Fibroblast of lung (primary cell): ENCODE data around the gene KIF26B. TPM values are rescaled to one million over a fixed set of nuclear protein-coding genes. Genes with fewer than 3 reads are reported as not detected.

ENCODE experiments used
- DNase-seq, 2 donors: peaks; one replicate each; pipeline versions ENCODE4 v3.0.0 to v3.0.0-alpha.2; 2010; ENCODE audit warnings: low read depth in 2 of 2
- H2AFZ ChIP-seq: 2 replicates; pipeline ENCODE4 v1.5.1; 2012; ENCODE audit warnings: low read length, control low read depth, inconsistent platforms
- H3K27ac ChIP-seq: 2 replicates; pipeline ENCODE4 v1.5.1; 2011; ENCODE audit warnings: low read length, control low read depth; ENCODE audit not compliant: insufficient read depth
- H3K27me3 ChIP-seq: 2 replicates; pipeline ENCODE4 v1.5.1; 2011; ENCODE audit warnings: mild to moderate bottlenecking, low read length; ENCODE audit not compliant: control insufficient read depth, insufficient read depth
- H3K36me3 ChIP-seq: 2 replicates; pipeline ENCODE4 v1.5.1; 2011; ENCODE audit warnings: low read length; ENCODE audit not compliant: control insufficient read depth, insufficient read depth
- H3K4me1 ChIP-seq: 2 replicates; pipeline ENCODE4 v1.5.1; 2011; ENCODE audit warnings: low read length; ENCODE audit not compliant: control insufficient read depth, insufficient read depth; ENCODE audit errors: extremely low read depth
- H3K4me2 ChIP-seq: 2 replicates; pipeline ENCODE4 v1.5.1; 2011; ENCODE audit warnings: low read length, control low read depth; ENCODE audit not compliant: insufficient read depth; ENCODE audit errors: extremely low read depth
- H3K4me3 ChIP-seq, 4 experiments: fragments of 200-600 bp in 1 of 4; sonication (generic) in 1 of 4; replicated peaks in 1 of 4; 2 replicates each; pipeline ENCODE4 v1.5.1; 2011 to 2016; ENCODE audit warnings: low read length in 4 of 4, low read depth in 3 of 4, mild to moderate bottlenecking in 3 of 4, control low read depth in 2 of 4, inconsistent platforms in 1 of 4, mixed read lengths in 1 of 4; ENCODE audit not compliant: insufficient read depth in 1 of 4; ENCODE audit errors: control extremely low read depth in 1 of 4
- H3K79me2 ChIP-seq: 2 replicates; pipeline ENCODE4 v1.5.1; 2012; ENCODE audit warnings: mild to moderate bottlenecking, low read length, inconsistent platforms; ENCODE audit not compliant: control insufficient read depth, insufficient read depth
- H3K9ac ChIP-seq: 2 replicates; pipeline ENCODE4 v1.5.1; 2011; ENCODE audit warnings: mild to moderate bottlenecking, low read length, control low read depth; ENCODE audit not compliant: insufficient read depth
- H3K9me3 ChIP-seq: 2 replicates; pipeline ENCODE4 v1.5.1; 2012; ENCODE audit warnings: low read depth, low read length; ENCODE audit not compliant: control insufficient read depth, insufficient read depth
- H4K20me1 ChIP-seq: 2 replicates; pipeline ENCODE4 v1.5.1; 2011; ENCODE audit warnings: low read length; ENCODE audit not compliant: control insufficient read depth, insufficient read depth; ENCODE audit errors: extremely low read depth
- EZH2 ChIP-seq: IDR thresholded peaks from 2 replicates; pipeline ENCODE4 v1.5.1; 2012; ENCODE audit warnings: low read length, control low read depth, mild to moderate bottlenecking; ENCODE audit errors: missing control alignments
- polyA plus RNA-seq, 2 donors: library from polyadenylated mRNA; depleted of rRNA in 1 of 2; stranded (reverse) in 1 of 2; unstranded in 1 of 2; fragments of >200 nt; gene quantifications; 2 replicates each; pipeline ENCODE4 v1.2.1, GENCODE V29; 2011 to 2012; ENCODE audit warnings: missing spikeins in 1 of 2
- total RNA-seq: library from RNA; depleted of rRNA; stranded (reverse); fragments of >200 nt; gene quantifications from 2 replicates; pipeline ENCODE4 v1.2.1, GENCODE V29; 2014
- TF ChIP-seq, protein P1 (sequence below), 2 donors: IDR thresholded peaks in 1 of 2; conservative IDR thresholded peaks in 1 of 2; 1 replicate in 1 of 2; 2 replicates in 1 of 2; pipeline ENCODE4 v1.5.1; 2011 to 2012; ENCODE audit warnings: low read length in 2 of 2, control low read depth in 1 of 2, inconsistent platforms in 1 of 2, low read depth in 1 of 2, mild to moderate bottlenecking in 1 of 2

Gene KIF26B
- total and polyA plus RNA-seq, 2 donors (not counting 1 experiment from before 2014, with no cell fraction given), result 5.3 to 6.1 TPM

GRCh38 chr1:245301921-245302320, 147.1 kb downstream of the KIF26B start:
- no peak overlapping the region for H3K27ac ChIP-seq
- H4K20me1 ChIP-seq, result no peaks in the 10 kb centered on the region
- no peaks in the 10 kb centered on the region for H3K27me3 ChIP-seq

GRCh38 chr1:245304698-245305097, 149.9 kb downstream of the KIF26B start:
- Histone ChIP-seq H3K9me3 (no peaks in the 10 kb centered on the region), H3K9ac (no peak overlapping the region), H3K79me2 (no peaks in the 10 kb centered on the region), H2AFZ (no peak overlapping the region), H3K27me3 (no peaks in the 10 kb centered on the region), H3K27ac (no peak overlapping the region), H3K36me3 (no peaks in the 10 kb centered on the region), H3K4me1 (no peaks in the 10 kb centered on the region), H4K20me1 (no peaks in the 10 kb centered on the region), H3K4me3 (no peak overlapping the region), H3K4me2 (no peak overlapping the region)
- TF ChIP-seq, protein P1, sequence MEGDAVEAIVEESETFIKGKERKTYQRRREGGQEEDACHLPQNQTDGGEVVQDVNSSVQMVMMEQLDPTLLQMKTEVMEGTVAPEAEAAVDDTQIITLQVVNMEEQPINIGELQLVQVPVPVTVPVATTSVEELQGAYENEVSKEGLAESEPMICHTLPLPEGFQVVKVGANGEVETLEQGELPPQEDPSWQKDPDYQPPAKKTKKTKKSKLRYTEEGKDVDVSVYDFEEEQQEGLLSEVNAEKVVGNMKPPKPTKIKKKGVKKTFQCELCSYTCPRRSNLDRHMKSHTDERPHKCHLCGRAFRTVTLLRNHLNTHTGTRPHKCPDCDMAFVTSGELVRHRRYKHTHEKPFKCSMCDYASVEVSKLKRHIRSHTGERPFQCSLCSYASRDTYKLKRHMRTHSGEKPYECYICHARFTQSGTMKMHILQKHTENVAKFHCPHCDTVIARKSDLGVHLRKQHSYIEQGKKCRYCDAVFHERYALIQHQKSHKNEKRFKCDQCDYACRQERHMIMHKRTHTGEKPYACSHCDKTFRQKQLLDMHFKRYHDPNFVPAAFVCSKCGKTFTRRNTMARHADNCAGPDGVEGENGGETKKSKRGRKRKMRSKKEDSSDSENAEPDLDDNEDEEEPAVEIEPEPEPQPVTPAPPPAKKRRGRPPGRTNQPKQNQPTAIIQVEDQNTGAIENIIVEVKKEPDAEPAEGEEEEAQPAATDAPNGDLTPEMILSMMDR (conservative IDR thresholded peaks at IDR 0.05 in 1 of 2, IDR thresholded peaks at IDR 0.05 in 1 of 2; ENCODE audit: low read depth in 1 of 2, low read length in 2 of 2), result no peak
- DNase-seq, result no peak

More at GRCh38 chr1:245301921-245302320, 147.1 kb downstream of the KIF26B start:
- no peak for TF ChIP-seq EZH2
- TF ChIP-seq, protein P1 (conservative IDR thresholded peaks at IDR 0.05 in 1 of 2, IDR thresholded peaks at IDR 0.05 in 1 of 2; ENCODE audit: low read depth in 1 of 2, low read length in 2 of 2), result no peak
- Histone ChIP-seq H3K9ac (no peak overlapping the region), H3K9me3 (no peaks in the 10 kb centered on the region), H3K36me3 (no peaks in the 10 kb centered on the region), H3K79me2 (no peaks in the 10 kb centered on the region), H3K4me2 (no peak overlapping the region), H3K4me1 (no peaks in the 10 kb centered on the region), H2AFZ (no peak overlapping the region), H3K4me3 (no peak overlapping the region)
- peak in 1 of 2 donors; percentile 23 for DNase-seq

DNA sequence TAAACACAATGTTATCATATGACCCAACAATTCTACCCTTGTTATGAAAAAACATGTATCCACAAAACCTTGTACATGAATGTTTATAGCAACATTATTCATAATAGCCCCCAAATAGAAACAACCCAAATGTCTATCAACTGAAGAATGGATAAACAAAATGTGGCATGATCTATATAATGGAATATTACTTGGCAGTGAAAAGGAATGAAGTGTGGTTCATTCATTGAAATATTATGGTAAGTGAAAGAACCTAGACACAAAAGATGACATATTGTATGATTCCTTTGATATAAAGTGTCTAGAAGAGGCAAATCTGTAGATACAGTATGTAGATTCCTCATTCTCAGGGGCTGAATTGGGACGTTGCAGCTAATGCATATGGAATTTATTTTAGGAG, 151.2 kb downstream of the KIF26B start:
- Histone ChIP-seq H3K9ac (no peak overlapping the region), H3K4me2 (no peak overlapping the region), H3K27ac (no peak overlapping the region), H3K4me3 (no peak overlapping the region), H3K79me2 (no peaks in the 10 kb centered on the region), H4K20me1 (no peaks in the 10 kb centered on the region), H3K27me3 (no peaks in the 10 kb centered on the region), H3K4me1 (no peaks in the 10 kb centered on the region), H2AFZ (no peak overlapping the region), H3K36me3 (no peaks in the 10 kb centered on the region), H3K9me3 (no peaks in the 10 kb centered on the region)
- no peak for DNase-seq
- TF ChIP-seq, protein P1 (conservative IDR thresholded peaks at IDR 0.05 in 1 of 2, IDR thresholded peaks at IDR 0.05 in 1 of 2; ENCODE audit: low read depth in 1 of 2, low read length in 2 of 2), result no peak
- no peak for TF ChIP-seq EZH2
